Progenitor cell of endocrine pancreas (in vitro differentiated cells): ENCODE data around the gene CHAD. TPM values are rescaled to one million over a fixed set of nuclear protein-coding genes. Genes with fewer than 3 reads are reported as not detected.

Experiments used
- DNase-seq: peaks from one replicate; pipeline ENCODE4 v3.0.0; 2021; ENCODE audit warnings: low spot score; ENCODE audit not compliant: unreplicated experiment
- H3K27ac Mint-ChIP-seq: 2 replicates; pipeline ENCODE4 v1.8.0; 2021; ENCODE audit warnings: mild to moderate bottlenecking, moderate library complexity, mixed read lengths
- H3K27me3 Mint-ChIP-seq: 2 replicates; pipeline ENCODE4 v1.8.0; 2021; ENCODE audit warnings: mixed read lengths
- H3K36me3 Mint-ChIP-seq: 2 replicates; pipeline ENCODE4 v1.8.0; 2022; ENCODE audit warnings: mixed read lengths; ENCODE audit not compliant: insufficient read depth
- H3K4me1 Mint-ChIP-seq: 2 replicates; pipeline ENCODE4 v1.8.0; 2021; ENCODE audit warnings: low read depth, mixed read lengths
- H3K4me3 Mint-ChIP-seq: 2 replicates; pipeline ENCODE4 v1.8.0; 2021; ENCODE audit warnings: low read depth, mild to moderate bottlenecking, moderate library complexity, mixed read lengths
- H3K9me3 Mint-ChIP-seq: 2 replicates; pipeline ENCODE4 v1.8.0; 2021; ENCODE audit warnings: low read depth, mixed read lengths
- CTCF ChIP-seq: fragments of 200-600 bp; sonication (generic); IDR thresholded peaks from one replicate; pipeline ENCODE4 v1.5.0; 2021; ENCODE audit warnings: antibody characterized with exemption, mild to moderate bottlenecking; ENCODE audit not compliant: unreplicated experiment
- total RNA-seq: library from RNA; stranded (reverse); gene quantifications from 2 replicates; pipeline ENCODE4 v1.2.1, GENCODE V29; 2021

The CHAD gene
- total RNA-seq, 1 donor from 2014 or later: not detected

GRCh38 chr17:50465171-50465570, 3.5 kb downstream of the CHAD start:
- Mint-ChIP-seq H3K4me1 (peaks cover 1% of the 10 kb centered on the region), H3K27me3 (peaks cover 18% of the 10 kb centered on the region), H3K36me3 (peaks cover 7% of the 10 kb centered on the region), H3K4me3 (no peak overlapping the region), H3K9me3 (no peaks in the 10 kb centered on the region), H3K27ac (no peak overlapping the region)
- no peak for TF ChIP-seq CTCF
- no peak for DNase-seq

- Mint-ChIP-seq H3K4me3 (no peak overlapping the region), H3K9me3 (no peaks in the 10 kb centered on the region), H3K4me1 (peaks cover 1% of the 10 kb centered on the region), H3K36me3 (peaks cover 7% of the 10 kb centered on the region), H3K27me3 (peaks cover 18% of the 10 kb centered on the region), H3K27ac (no peak overlapping the region)
- no peak for TF ChIP-seq CTCF
- no peak for DNase-seq
Observed at GRCh38 chr17:50464736-50465135, 3.9 kb downstream of the CHAD start.

GRCh38 chr17:50464121-50464520, 4.6 kb downstream of the CHAD start:
- Mint-ChIP-seq H3K4me1 (peaks cover 1% of the 10 kb centered on the region), H3K9me3 (no peaks in the 10 kb centered on the region), H3K4me3 (no peak overlapping the region), H3K36me3 (peaks cover 7% of the 10 kb centered on the region), H3K27ac (no peak overlapping the region), H3K27me3 (peaks cover 18% of the 10 kb centered on the region)
- DNase-seq: no peak
- TF ChIP-seq CTCF: no peak

GRCh38 chr17:50462446-50462845, 6.2 kb downstream of the CHAD start:
- no peak overlapping the region for H3K4me3 Mint-ChIP-seq
- H3K27ac Mint-ChIP-seq: no peak overlapping the region
- no peak for DNase-seq
- no peaks in the 10 kb centered on the region for H3K9me3 Mint-ChIP-seq
- no peak for TF ChIP-seq CTCF
- H3K27me3 Mint-ChIP-seq: peaks cover 7% of the 10 kb centered on the region
- peaks cover 7% of the 10 kb centered on the region for H3K36me3 Mint-ChIP-seq
- H3K4me1 Mint-ChIP-seq: peaks cover 6% of the 10 kb centered on the region

DNA sequence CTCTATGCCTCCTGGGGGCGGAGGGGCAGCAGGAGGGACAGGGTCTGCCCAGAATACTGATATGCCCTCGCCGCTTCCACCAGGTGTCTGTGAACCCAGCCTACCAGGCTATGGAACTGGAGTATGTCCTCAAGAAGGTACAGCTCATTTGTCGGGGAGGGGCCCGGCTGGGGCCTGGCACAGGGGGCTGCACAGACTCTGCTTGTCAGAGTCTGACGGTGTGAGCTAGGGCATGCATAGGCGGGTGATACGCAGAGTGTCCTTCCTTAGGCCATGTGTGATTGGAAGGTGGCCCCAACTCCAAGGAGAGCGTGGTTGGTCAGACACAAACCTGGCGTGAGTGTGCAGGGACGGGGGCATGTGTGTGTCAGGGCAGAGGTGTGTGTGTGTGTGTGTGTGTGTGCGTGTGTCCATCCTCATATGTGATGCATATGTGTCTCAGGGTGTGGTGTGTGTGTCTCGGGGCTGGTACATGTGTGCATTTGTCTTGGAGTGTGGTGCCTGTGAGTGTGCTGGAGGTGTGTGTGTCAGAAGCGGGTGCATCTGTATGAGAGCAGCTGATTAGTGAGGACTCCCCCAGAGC, 7.0 kb downstream of the CHAD start:
- no peak for DNase-seq
- no peak overlapping the region for H3K27ac Mint-ChIP-seq
- H3K4me1 Mint-ChIP-seq: peaks cover 6% of the 10 kb centered on the region
- peaks cover 7% of the 10 kb centered on the region for H3K36me3 Mint-ChIP-seq
- no peak overlapping the region for H3K4me3 Mint-ChIP-seq
- H3K27me3 Mint-ChIP-seq: no peaks in the 10 kb centered on the region
- TF ChIP-seq CTCF: no peak
- no peaks in the 10 kb centered on the region for H3K9me3 Mint-ChIP-seq
